Amniotic epithelial cell (primary cell): ENCODE results near the gene AGPAT3.
"Not testable (repeated sequence)": the region's sequence is repeated elsewhere in the genome, so short reads cannot be mapped to it uniquely, and the experiment has no call there.

ENCODE experiments used
- DNase-seq: peaks from one replicate; pipeline ENCODE4 v3.0.0-alpha.2; 2010; ENCODE audit warnings: low read depth

AGPAT3 gene

GRCh38 chr21:43884012-43884860, 19.2 kb downstream of the AGPAT3 start:
- DNase-seq = peak; percentile 59

GRCh38 chr21:43884861-43885417, 19.9 kb downstream of the AGPAT3 start:
- no peak for DNase-seq

GRCh38 chr21:43885721-43886120, 20.7 kb downstream of the AGPAT3 start:
- no peak for DNase-seq

GRCh38 chr21:43886565-43886964, 21.5 kb downstream of the AGPAT3 start:
- DNase-seq = no peak

- no peak for DNase-seq
Measured at GRCh38 chr21:43889069-43889468, 24.0 kb downstream of the AGPAT3 start.

GRCh38 chr21:43890042-43890441, 25.0 kb downstream of the AGPAT3 start:
- no peak for DNase-seq

- no peak for DNase-seq
Measured at GRCh38 chr21:43892334-43892733, 27.3 kb downstream of the AGPAT3 start.

- no peak for DNase-seq
Measured at GRCh38 chr21:43892984-43893535, 28.0 kb downstream of the AGPAT3 start.

- DNase-seq = peak; percentile 34
Measured at GRCh38 chr21:43893536-43894205, 28.6 kb downstream of the AGPAT3 start.

GRCh38 chr21:43894206-43894577, 29.2 kb downstream of the AGPAT3 start:
- DNase-seq = no peak

- DNase-seq = no peak
Measured at GRCh38 chr21:43895196-43895595, 30.2 kb downstream of the AGPAT3 start.

GRCh38 chr21:43896696-43897299, 31.8 kb downstream of the AGPAT3 start:
- DNase-seq = not testable (repeated sequence)

- DNase-seq = no peak
Measured at GRCh38 chr21:43899307-43900077, 34.5 kb downstream of the AGPAT3 start.

- DNase-seq = no peak
Measured at GRCh38 chr21:43900078-43900385, 35.0 kb downstream of the AGPAT3 start.

GRCh38 chr21:43900690-43901089, 35.7 kb downstream of the AGPAT3 start:
- no peak for DNase-seq

- DNase-seq = no peak
Measured at GRCh38 chr21:43902441-43902840, 37.4 kb downstream of the AGPAT3 start.

- DNase-seq = no peak
Measured at GRCh38 chr21:43903451-43904091, 38.5 kb downstream of the AGPAT3 start.

GRCh38 chr21:43904331-43904781, 39.3 kb downstream of the AGPAT3 start:
- no peak for DNase-seq

- no peak for DNase-seq
Measured at GRCh38 chr21:43905726-43906455, 40.9 kb downstream of the AGPAT3 start.

- no peak for DNase-seq
Measured at GRCh38 chr21:43906585-43907370, 41.8 kb downstream of the AGPAT3 start.
